GM03348 (cell line): Measurements from ENCODE around the gene IWS1.
"Not testable (repeated sequence)": the region's sequence is repeated elsewhere in the genome, so short reads cannot be mapped to it uniquely, and the experiment has no call there.

Experiments
- DNase-seq: peaks from one replicate; pipeline ENCODE4 v3.0.0; 2012; ENCODE audit warnings: low spot score

IWS1 gene

DNA sequence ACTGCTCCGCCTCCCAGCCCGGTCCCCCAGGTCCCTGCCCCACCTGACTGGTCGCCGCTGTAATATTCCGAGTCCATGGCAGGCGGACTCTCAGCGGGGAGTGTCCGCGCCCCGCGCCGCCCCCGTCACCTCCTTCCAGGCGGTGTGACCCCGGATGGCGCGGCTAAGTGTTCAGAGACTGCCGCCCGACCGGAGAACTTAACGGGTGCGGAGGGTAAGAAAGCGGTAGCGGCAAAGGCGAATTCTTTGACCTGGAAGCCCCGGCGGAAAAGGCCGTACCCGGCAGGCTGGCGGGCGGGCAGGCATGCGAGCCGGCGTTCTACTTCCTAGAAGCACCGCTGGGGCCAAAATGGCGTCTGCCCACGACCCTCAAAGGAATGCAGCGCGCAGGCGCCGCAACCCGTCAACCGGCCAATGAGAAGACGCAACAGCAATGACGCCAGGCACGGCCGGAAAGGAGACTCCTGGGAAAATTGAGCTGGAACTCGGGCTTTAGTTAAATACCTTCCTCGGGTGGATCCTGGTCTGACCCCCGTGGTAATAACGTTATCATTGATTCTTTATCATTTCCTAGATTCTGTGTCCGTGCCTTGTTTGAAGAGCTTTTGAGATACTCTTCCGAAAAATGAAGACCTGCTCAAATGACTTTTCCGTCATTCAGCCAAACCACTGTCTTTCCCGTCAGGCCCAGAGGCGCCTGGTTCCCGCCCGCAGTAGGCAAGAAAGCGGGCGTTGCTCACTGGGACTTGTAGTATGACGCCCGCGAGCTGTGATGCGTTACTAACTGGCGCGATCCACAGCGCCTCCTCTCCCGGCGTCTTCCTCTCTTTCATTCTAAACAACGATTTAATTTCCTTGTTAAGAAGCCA lies at the start of gene IWS1:
TSS of gene IWS1 (minus strand) at position 358 of the 869 bp plus-strand sequence. CDS start at position 77, 281 bp downstream.
- peak; percentile 96 for DNase-seq

DNA sequence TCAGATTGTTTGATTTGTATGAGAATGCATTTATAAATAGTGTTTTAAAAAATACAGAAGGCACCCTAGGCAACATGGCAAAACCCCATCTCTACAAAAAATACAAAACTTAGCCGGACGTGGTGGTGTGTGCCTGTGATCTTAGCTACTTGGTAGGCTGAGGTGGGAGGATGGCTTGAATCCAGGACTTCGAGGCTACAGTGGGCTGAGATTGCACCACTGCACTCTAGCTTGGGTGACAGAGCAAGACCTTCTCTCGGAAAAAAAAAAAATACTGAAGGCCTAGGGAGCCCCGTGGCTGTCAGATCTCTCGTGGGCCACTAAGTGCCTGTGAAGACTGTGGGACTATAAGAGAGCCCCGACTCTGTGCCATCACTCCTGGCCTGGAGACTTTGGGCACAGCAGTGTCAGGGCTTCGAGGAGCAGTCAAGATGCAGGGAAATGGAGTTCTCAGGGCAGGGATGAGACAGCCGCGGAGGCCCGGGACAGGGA lies 49.7 kb upstream of the IWS1 start:
- no peak for DNase-seq

DNA sequence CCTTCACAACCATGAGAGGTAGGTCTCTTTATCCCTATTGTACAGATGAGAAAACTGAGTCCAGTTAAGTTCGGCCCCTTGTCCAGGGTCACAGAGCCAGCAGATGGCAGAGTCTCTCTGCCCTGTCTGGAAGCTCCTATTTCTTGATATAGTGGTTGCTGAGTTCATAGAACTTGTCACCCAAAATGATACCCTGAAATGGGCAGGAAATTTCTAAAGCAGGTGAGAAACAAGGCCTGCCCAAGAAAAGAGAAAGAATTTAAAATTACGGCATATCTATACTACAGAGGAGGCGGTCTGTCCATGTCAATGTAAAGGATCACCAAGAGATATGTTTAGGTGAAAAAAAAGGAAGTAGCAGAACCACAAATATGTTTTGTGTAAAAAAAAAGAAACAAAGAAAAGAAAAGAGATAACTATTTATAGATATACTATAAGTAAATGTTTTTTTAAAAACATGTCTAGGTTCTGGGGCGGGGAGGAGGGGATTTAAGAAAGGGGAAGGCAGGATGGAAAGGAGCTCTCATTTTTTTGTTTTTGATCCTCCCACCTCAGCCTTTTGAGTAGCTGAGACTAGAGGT lies 49.0 kb upstream of the IWS1 start:
- DNase-seq, result no peak

DNA sequence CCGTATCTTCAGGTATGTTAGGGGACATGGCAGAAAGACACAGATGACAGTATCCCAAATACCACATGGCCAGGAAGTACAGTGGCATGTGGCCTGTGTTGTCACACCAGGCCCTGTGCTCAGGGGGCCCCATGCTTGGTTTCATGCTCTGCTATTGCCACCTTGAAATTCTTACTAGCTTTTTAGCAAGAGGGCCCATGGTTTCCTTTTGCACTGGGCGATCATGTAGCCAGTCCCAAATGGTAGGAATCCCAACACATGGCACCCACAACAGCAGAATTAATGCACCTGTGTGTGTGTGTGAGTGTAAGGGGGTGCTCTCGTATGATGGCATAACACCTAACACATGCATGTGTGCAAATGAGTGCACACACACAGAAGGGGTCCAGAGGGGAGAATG lies 48.4 kb upstream of the IWS1 start:
- DNase-seq, result no peak

DNA sequence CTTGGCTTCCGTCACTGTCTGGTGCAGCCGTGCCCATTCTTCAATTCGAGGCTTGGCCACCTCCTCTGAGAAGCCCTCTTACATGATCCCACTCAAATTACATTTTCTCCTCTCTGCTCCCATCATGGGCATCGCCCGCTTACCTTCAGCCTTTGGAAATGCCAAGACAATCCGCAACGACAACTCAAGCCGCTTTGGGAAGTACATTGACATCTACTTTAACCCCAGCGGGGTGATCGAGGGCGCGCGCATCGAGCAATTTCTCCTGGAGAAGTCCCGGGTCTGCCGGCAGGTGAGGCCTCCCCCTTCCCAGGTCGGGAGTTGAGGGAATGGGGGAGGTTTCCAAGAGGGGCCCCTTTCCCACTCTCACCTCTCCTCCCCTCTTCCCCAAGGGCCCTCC lies 47.5 kb upstream of the IWS1 start:
- DNase-seq, result no peak

DNA sequence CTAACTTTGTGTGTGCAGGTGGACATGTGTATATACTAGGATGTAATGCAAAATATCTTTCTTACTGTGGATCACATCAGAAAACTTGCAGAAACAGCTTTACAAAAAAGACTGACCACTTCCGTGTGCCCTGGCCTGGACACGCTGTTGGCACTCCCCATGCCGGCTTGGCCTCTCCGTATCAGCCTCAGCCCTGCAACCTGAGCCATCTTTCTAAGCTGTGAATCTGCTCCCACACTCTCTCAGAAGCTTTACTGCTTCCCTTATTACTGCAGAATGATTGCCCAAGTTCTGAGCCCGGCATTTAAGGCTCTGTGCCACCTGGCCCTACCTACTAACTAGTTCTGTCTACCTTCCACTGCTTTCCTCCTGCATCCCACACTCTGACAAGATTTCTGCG lies 47.0 kb upstream of the IWS1 start:
- DNase-seq, result no peak

DNA sequence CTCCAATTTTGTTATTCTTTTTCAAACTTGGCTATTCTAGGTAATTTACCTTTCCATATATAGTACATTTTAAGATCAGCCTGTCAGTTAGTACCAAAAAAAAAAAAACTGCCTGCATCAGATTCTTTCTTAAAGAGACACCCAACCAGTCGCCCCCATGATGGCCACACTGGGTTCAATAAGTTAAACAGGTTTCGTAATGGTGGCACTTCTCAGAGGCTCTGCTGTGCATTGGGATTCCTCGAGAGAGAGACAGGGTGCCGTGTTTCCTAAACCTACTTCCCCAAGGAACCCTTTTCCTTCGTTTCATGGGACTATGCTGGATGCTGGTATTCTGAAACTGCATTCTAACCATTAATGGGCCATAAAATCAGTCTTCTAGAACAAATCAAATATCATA lies 46.6 kb upstream of the IWS1 start:
- no peak for DNase-seq

DNA sequence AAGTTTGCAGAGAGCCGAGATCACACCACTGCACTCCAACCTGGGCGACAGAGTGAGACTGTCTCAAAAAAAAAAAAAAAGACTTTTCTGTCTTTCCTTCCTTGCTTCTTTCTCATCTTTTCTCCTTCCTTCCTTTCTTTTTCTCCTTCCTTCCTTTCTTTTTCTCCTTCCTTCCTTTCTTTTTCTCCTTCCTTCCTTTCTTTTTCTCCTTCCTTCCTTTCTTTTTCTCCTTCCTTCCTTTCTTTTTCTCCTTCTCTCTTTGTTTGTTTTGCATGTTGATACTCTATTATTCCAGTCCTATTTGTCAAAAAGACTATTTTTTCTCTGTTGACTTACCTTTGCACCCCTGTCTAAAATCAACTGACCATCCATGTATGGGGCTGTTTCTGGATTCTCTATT lies 46.1 kb upstream of the IWS1 start:
- not testable (repeated sequence) for DNase-seq

DNA sequence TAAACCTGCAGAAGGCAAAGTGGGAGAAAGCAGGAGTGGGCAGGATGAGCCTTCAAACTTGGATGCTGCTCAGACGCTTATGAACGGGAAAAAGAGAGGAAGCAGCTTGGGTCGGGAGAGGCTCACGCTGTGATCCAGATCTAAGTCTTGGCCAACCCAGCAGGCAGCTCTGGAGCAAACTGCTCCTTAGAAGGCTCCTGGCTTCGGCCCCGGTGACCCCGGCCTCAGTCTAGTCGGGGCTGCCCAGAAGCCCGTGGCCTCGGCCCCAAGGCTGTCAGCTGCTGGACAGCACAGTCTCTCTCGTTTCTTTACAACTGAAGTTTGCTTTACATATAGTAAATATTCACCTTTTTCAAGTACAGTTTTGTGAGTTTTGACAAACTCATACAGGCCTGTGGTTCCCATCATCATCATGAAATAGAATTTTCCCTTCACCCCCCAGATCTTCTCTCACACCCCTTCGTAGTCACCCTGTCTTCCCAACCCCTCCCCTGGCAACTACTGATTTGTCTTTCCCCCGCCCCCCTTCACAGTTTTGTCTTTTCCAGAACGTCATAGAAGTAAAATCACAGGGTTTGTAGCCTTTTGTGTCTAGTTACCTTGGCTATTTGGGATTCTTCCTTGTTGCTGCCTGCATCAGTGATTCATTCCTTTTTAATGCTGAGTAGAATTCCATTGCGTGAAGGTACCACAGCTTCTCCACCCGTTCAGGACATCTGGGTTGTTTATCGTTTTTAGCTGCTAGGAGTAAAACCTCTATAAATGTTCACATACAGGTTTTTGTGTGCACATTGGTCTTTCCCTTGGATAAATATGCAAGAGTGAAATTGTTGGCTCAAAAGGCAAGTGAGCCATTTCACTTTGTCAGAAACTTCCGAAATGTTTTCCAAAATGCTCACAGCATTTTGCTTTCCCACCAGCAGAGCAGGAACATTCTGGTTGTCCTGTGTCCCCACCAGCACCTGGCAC lies 44.3 kb upstream of the IWS1 start:
- peak; percentile 28 for DNase-seq

DNA sequence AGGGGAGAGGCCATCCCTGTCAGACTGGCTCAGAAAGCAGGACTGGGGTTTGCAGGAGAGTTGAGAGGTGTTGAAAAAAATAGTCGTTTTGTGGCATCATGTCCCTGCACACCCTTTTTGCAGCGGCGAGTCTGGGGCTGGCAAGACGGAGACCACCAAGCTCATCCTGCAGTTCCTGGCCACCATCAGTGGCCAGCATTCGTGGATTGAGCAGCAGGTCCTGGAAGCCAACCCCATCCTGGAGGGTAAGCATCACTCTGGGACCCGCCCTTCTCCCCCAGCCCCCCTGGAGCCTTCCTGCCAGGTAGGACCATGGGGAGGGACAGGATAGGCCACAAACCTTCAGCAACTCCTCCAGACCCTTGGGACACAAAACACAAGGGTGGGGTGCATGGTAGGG lies 43.4 kb upstream of the IWS1 start:
- DNase-seq, result no peak

DNA sequence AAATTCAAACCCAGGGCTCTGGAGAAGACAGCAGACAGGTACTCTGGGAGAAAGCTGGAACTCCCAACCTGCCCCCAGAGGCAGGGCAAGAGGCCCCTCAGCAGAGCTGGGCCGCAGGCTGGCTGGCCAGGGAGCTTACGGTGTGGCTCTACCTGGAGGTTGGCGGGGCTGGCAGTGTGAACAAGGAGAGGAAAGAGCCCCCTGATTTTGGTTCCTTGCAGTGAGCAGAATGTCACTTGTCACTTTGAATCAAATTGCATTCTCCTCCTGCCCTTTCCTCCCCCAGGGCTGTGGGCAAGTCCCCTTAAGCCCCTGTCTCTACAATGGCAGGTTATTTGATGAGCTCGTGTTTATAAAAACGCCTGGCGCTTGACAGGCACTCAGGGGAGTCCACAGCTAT lies 41.8 kb upstream of the IWS1 start:
- DNase-seq, result no peak

DNA sequence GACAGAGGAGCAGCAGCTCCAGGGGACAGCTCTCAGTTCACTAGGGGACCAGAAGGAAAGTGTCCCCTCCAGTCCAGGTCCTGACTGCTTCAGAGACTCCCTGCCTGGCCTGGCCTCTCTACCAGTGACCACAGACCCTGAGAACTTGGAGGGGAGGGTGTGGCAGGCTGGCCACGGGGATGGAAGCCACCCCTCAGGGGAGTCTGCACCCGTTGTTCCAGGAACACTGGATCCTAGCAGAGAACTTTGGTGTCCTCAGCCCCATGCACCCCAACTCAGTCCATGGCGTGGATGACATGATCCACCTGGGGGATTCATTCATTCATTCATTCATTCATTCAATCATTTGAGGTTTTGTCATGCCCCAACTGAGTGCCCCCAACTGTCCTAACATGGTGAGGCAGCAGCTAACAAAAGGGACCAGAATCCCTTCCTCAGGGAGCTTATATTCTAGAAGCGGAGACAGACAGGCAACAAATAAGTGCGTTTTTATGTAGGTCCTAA lies 41.1 kb upstream of the IWS1 start:
- DNase-seq, result no peak

DNA sequence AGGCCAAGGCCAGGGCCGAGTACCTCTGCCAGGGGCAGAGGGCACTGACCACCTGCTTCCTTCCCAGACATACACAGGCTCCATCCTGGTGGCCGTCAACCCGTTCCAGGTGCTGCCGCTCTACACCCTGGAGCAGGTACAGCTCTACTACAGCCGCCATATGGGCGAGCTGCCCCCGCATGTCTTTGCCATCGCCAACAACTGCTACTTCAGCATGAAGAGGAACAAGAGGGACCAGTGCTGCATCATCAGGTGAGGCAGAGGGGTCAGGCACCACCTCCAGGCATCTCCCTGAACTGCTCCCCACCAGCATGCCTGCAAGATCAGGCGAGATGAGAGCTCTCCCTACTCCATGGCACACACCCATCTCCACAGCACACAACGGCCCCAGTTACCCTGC lies 40.3 kb upstream of the IWS1 start:
- DNase-seq, result no peak

DNA sequence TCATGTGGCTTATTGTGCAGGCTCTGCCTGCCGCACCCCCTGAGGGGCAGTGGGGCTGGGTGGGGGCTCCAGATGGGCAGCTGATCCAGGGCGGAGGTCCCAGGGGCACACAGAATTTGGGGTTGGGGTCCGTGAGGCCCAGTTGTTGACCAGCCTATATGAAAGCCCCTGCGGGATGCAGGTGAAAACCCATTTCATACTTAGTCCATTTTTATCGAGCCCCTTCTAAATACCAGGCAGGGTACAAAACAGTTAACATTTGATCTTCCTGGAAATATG lies 39.8 kb upstream of the IWS1 start:
- DNase-seq, result no peak

DNA sequence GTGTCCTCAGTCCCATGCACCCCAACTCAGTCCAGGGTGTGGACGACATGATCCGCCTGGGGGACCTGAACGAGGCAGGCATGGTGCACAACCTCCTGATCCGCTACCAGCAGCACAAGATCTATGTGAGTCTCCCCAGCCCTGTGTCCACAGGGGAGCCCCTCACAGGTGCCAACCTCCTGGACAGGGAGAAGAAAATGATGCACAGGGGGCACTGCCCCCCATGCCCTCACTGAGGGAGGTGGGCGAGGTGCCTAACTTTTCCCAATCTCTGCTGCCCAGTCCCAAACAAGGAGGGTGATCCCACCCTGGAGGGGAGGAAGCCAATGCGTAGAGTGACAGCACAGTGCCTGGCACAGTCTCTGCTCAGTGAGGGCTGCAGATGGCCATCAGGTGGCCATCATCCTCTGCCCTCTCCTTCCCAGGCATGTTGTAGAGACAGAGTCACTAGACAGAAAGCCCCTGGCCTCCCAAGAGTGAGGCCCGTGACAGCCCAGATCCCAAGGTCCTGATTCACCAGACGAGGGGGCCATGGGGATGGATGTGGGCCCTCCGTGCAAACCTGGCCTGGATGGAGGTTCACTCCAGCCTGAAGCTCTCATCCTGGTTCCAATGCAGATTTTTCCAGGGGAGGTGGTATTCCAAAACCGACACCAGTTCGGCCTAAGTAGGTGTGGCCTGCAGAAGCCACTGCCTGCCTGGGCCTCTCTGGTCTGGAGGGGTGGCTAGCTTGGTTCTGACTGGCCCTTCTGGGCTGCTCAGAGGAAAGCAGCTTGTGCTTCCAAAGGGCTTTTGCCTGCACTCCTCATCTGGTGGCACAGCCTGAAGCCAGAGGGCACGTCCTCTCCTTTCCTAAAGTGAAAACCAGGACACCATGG lies 39.2 kb upstream of the IWS1 start:
- DNase-seq, result no peak

DNA sequence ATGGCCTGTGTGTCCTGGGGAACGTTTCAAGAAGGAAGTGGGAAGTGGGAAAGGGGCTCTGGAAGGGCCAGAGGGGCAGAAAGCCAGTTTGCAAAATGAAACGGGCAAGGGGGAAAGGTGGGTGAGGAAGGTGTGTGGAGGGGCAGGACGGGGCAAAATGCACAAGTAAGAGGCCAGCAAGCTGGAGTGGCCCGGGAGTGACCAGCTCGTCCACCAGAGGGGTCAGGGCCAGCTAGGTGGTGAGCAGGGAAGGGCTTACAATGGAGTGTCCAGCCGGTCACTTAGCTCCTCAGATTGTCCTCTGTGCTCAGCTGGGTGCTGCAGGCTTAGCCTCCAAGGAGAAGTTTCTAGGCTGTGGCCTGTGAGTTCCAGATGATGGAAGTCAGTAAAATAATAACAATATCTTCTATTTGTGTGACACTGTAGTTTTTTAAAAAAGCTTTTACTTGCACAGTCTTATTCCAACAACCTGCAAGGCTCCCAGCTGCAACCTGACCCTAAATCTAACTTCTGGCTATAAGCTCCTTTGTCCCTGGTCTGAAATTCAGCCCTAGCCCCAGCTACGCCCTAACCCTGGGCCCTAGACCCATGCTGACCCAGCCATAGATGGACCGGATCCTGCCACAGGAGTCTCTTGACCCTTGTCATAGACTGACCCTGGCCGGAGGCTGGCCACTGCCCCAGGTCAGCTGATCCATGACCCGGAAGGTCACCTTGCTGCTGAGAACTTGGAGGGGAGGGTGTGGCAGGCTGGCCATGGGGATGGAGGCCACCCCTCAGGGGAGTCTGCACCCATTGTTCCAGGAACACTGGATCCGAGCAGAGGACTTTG lies 38.4 kb upstream of the IWS1 start:
- no peak for DNase-seq

DNA sequence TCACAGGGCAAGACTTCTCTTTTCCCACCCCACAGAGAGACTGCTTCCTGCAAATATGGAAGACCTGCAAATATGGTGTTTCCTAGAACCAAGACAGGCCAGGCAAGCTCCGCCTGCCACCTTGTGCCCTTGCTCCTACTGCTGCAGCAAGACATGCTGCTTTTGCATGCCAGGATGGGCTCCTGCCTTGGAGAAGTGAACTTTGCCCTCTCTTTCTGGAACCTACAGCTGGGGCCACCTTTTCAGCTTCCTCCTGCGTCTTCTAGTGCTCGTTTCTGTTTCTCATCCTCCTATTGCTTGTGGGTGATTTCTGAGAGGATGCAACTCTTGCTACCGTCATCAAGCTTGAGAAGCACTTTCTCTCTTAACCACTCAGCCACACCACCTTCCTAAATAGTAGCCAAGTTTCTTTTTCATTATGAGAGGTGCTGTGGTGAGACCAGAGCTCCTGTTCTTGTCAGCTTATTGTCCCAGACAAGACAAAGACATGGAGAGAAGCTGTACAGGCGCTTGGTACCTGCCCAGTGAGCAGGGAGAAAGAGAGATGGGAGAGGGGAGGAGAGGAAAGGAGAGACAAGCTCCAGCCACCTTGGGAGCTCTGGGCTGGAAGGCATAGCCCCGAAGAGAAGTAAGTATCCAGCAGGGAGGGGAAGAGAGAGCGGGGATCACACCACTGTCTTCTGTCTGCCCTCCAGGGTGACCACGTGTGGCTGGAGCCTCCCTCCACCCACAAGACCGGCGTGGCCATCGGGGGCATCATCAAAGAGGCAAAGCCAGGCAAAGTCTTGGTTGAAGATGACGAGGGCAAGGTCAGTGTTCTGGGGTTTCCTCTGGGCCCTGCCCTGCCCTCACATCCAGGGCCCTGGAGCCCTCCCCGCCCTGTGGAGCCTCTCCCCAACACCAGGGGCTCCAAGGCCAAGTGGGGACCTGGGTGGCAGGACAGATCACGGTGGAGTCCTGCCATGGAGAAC lies 37.5 kb upstream of the IWS1 start:
- DNase-seq, result no peak

DNA sequence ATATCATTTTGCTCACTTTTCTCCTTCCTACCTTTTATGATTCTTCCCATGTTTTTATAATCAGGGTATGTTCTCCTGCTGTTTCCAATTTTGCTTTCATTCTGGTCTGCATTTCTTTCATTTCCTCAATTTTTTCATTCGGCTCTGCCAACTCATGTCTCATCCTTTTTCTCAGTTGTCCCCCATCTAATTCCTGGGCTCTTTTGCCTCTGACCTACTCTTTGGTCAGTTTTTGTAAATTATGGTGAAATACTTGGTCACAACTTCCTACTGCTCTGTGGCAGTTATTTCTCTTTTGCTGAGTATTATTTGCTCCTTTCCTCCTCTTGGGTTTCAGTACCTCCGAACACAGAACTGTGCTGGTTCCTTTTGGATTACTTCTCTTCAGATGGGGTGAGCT lies 36.6 kb upstream of the IWS1 start:
- no peak for DNase-seq

DNA sequence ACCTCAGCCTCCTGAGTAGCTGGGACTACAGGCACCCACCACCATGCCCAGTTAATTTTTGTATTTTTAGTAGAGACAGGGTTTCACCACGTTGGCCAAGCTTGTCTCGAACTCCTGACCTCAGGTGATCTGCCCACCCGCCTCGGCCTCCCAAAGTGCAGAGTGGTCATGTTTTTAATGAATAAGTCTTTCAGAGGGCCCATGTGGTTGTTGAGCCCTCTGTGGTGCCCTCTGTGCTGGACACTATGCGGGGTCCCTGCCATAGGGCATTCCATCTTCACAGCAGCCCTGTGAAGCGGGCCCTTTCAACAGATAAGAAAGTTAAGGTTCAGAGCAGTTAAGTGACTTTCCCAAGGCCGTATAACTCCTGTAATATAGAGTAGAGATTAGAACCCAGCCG lies 35.1 kb upstream of the IWS1 start:
- no peak for DNase-seq

DNA sequence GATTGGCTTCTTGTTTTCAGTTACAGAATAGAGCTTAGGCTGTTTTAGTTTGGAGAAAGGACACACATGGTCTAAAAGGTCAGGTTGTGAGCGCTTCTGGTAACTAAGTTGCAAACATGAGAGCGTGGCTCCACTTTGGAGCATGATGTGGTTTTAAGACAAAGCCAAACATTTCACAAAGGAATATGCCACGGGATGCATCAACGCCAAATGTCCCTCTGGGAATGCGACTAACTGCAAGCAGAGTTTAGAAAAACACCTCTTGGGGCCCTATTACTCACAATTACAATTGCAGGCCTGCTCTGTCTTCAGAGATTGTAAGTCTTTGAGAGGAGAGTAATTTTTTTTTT lies 34.6 kb upstream of the IWS1 start:
- DNase-seq, result no peak
